Aorta (tissue), 5 donors: ENCODE measurements around the gene BNC2. TPM values are rescaled to one million over a fixed set of nuclear protein-coding genes. Genes with fewer than 3 reads are reported as not detected.

Experiments used
- ATAC-seq: fragments of 200-7000 bp; cut with Tn5 transposase; one replicate; pipeline ENCODE4 v1.9.1; 2022; ENCODE audit warnings: moderate library complexity; ENCODE audit not compliant: low FRiP score
- DNase-seq, 2 donors: peaks; one replicate each; pipeline ENCODE4 v3.0.0-alpha.2; 2020
- H3K27ac ChIP-seq, 2 donors: one replicate each; pipeline ENCODE4 v1.5.1; 2013; ENCODE audit warnings: low read length in 2 of 2, mild to moderate bottlenecking in 2 of 2, moderate library complexity in 2 of 2, control low read depth in 1 of 2, inconsistent platforms in 1 of 2, low read depth in 1 of 2
- H3K27me3 ChIP-seq, 2 donors: one replicate each; pipeline ENCODE4 v1.6.1; 2013; ENCODE audit warnings: control low read depth in 1 of 2, low read length in 1 of 2, mild to moderate bottlenecking in 1 of 2, moderate library complexity in 1 of 2; ENCODE audit not compliant: insufficient read depth in 2 of 2, control insufficient read depth in 1 of 2
- H3K36me3 ChIP-seq, 2 donors: one replicate each; pipeline ENCODE4 v1.6.1; 2013; ENCODE audit warnings: control low read depth in 1 of 2, low read length in 1 of 2, mild to moderate bottlenecking in 1 of 2; ENCODE audit not compliant: insufficient read depth in 2 of 2, control insufficient read depth in 1 of 2
- H3K4me1 ChIP-seq, 2 donors: one replicate each; pipeline ENCODE4 v1.6.1; 2013; ENCODE audit warnings: low read length in 2 of 2, control low read depth in 1 of 2, mild to moderate bottlenecking in 1 of 2, moderate library complexity in 1 of 2; ENCODE audit not compliant: insufficient read depth in 2 of 2, control insufficient read depth in 1 of 2
- H3K4me3 ChIP-seq, 2 donors: one replicate each; pipeline ENCODE4 v1.5.1; 2013; ENCODE audit warnings: low read length in 2 of 2, control low read depth in 1 of 2, mild to moderate bottlenecking in 1 of 2
- H3K9me3 ChIP-seq: one replicate; pipeline ENCODE4 v1.6.1; 2013; ENCODE audit warnings: mild to moderate bottlenecking, low read length; ENCODE audit not compliant: control insufficient read depth
- WGBS, 2 donors: extraction: QIAGEN DNeasy Blood & Tissue Kit; methylation state at CpG; one replicate each; pipeline ENCODE4 v1.1.7; 2013; 5-methylcytosine and 5-hydroxymethylcytosine counted together
- intact Hi-C, 2 donors: fragments of 100-400 bp; cut with DNase I; formaldehyde crosslinking; loops; one replicate each; pipeline versions ENCODE4 v1.14.2 to v1.15.0; 2022
- polyA plus RNA-seq, 2 donors: library from polyadenylated mRNA; stranded (reverse); fragments of 200-250 nt; gene quantifications; one replicate each; pipeline ENCODE4 v1.2.3, GENCODE V29; 2013
- total RNA-seq, 2 donors: library from RNA; stranded (reverse); fragmentation: NEBNext Ultra II Directional; extraction: Animal tissue kit (Norgen Biotek cat#: 25700); gene quantifications; one replicate each; pipeline ENCODE4 v1.2.1, GENCODE V29; 2021
- donor health status: healthy with polysubstance abuse.
- donor health status: Bipolar disorder and iron deficiency.
- donor health status: DM: no; HTN: no; CAD: no.
- donor health status: DM: no; HTN: no; CAD: no.
- donor health status: DM: yes; HTN: yes; CAD: no.

The BNC2 gene
- total and polyA plus RNA-seq, 4 donors = 0.36 to 69.0 (median 11.5) TPM

- H3K27ac ChIP-seq = no peak overlapping the region
- 82 to 83% methylated on average over 8 of the region's 8 CpGs for WGBS, 2 donors
- H3K36me3 ChIP-seq = no peaks in the 10 kb centered on the region
- H3K4me3 ChIP-seq = no peak overlapping the region
- H3K9me3 ChIP-seq = no peaks in the 10 kb centered on the region
- no peaks in the 10 kb centered on the region for H3K27me3 ChIP-seq
- no peak for ATAC-seq
- H3K4me1 ChIP-seq = no peaks in the 10 kb centered on the region
- intact Hi-C loops = no loop called here
- DNase-seq = no peak
These were observed 507.2 kb downstream of the BNC2 start for GRCh38 chr9:16363073-16363781.

GRCh38 chr9:16361939-16362338 is 508.5 kb downstream of the BNC2 start:
- Histone ChIP-seq H3K9me3 (no peaks in the 10 kb centered on the region), H3K4me3 (no peak overlapping the region), H3K4me1 (no peaks in the 10 kb centered on the region), H3K36me3 (no peaks in the 10 kb centered on the region), H3K27ac (no peak overlapping the region), H3K27me3 (no peaks in the 10 kb centered on the region)
- intact Hi-C loops = no loop called here
- DNase-seq = no peak
- ATAC-seq = no peak

- H3K27me3 ChIP-seq = no peaks in the 10 kb centered on the region
- no peak overlapping the region for H3K4me3 ChIP-seq
- H3K4me1 ChIP-seq = no peaks in the 10 kb centered on the region
- H3K27ac ChIP-seq = no peak overlapping the region
- DNase-seq (no peak), ATAC-seq (no peak)
- WGBS, 2 donors = 61 to 62% methylated on average over 3 of the region's 3 CpGs
- intact Hi-C loops = no loop called here
- no peaks in the 10 kb centered on the region for H3K9me3 ChIP-seq
- H3K36me3 ChIP-seq = no peaks in the 10 kb centered on the region
These were observed 509.4 kb downstream of the BNC2 start for GRCh38 chr9:16361118-16361517.

GRCh38 chr9:16360247-16360646 is 510.2 kb downstream of the BNC2 start:
- WGBS, 2 donors = 98 to 100% methylated on average over 3 of the region's 3 CpGs
- Histone ChIP-seq H3K27me3 (no peaks in the 10 kb centered on the region), H3K27ac (no peak overlapping the region), H3K4me1 (no peaks in the 10 kb centered on the region), H3K4me3 (no peak overlapping the region), H3K36me3 (no peaks in the 10 kb centered on the region), H3K9me3 (no peaks in the 10 kb centered on the region)
- intact Hi-C loops = no loop called here
- DNase-seq = no peak
- no peak for ATAC-seq
